Measurements from ENCODE around the gene GKN2. TPM values are rescaled to one million over a fixed set of nuclear protein-coding genes. Genes with fewer than 3 reads are reported as not detected.

GKN2 gene
- total RNA-seq, 4 donors from 2014 or later, result not detected

DNA sequence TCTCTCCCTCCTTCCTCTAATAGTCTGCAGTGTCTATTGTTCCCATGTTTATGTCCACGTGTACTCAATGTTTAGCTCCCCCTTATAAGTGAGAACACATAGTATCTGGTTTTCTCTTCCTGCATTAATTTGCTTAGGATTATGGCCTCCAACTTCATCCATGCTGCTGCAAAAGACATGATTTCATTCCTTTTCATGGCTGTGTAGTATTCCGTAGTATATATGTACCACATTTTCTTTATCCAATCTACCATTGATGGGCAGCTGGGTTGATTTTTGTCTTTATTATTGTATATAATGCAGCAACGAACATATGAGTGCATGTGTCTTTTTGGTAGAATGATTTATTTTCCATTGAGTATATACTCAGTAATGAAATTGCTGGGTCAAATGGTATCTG, 13.8 kb downstream of the GKN2 start:
- Histone ChIP-seq H3K27me3 (no peaks in the 10 kb centered on the region), H3K27ac (no peak overlapping the region), H3K9me3 (no peaks in the 10 kb centered on the region), H3K36me3 (no peaks in the 10 kb centered on the region), H3K4me1 (peaks cover 6 to 45% (median 28%) of the 10 kb centered on the region in 3 donors), H3K4me3 (no peak overlapping the region)
- WGBS, 2 donors, result 83 to 92% methylated on average over 3 of the region's 3 CpGs
- no peak for TF ChIP-seq POLR2A (IDR thresholded peaks at IDR 0.05)
- TF ChIP-seq, protein P1, sequence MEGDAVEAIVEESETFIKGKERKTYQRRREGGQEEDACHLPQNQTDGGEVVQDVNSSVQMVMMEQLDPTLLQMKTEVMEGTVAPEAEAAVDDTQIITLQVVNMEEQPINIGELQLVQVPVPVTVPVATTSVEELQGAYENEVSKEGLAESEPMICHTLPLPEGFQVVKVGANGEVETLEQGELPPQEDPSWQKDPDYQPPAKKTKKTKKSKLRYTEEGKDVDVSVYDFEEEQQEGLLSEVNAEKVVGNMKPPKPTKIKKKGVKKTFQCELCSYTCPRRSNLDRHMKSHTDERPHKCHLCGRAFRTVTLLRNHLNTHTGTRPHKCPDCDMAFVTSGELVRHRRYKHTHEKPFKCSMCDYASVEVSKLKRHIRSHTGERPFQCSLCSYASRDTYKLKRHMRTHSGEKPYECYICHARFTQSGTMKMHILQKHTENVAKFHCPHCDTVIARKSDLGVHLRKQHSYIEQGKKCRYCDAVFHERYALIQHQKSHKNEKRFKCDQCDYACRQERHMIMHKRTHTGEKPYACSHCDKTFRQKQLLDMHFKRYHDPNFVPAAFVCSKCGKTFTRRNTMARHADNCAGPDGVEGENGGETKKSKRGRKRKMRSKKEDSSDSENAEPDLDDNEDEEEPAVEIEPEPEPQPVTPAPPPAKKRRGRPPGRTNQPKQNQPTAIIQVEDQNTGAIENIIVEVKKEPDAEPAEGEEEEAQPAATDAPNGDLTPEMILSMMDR (IDR thresholded peaks at IDR 0.05), result no peak
- DNase-seq, result no peak
- intact Hi-C loops (cut with DNase I), result no loop called here

DNA sequence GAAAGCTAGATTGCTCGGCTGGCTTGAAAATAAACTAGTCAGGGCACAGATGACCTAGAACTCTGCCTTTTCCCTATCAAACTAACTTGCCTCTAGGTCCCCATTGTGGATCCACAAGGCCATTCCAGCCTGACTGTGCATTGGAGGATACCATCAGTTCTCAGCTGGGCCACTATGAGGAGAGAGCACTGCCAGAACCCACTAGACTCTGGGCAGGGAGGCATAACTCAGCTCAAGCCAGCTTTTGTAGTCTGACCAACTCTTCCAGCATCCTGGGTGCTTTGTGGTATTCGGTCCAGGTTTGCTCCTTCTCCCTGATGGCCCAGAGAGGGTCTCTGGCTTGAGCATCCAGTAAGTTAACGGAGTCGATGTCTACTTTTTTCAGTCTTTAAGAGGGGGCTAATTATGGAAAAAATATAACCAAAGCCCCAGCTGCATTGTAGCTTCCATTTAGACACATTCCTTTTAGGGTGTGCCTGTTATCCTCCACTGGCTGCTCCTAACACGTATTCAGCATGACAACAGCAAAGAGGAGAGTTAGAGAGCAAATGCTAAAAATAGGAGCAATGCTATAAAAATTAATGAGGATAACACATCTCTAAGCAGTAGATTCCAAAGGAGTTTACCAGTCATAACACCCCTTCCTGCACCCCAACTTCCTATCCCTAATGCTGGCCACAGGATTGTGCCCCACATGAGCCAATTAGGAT, 15.2 kb downstream of the GKN2 start:
- peak overlapping the region in 1 of 4 donors; percentile 42 for H3K27ac ChIP-seq
- no peak for DNase-seq
- H3K4me3 ChIP-seq, result no peak overlapping the region
- H3K4me1 ChIP-seq, result peaks cover 6 to 39% (median 28%) of the 10 kb centered on the region in 3 donors
- intact Hi-C loops (cut with DNase I), result no loop called here
- H3K27me3 ChIP-seq, result no peaks in the 10 kb centered on the region
- H3K36me3 ChIP-seq, result no peaks in the 10 kb centered on the region
- no peaks in the 10 kb centered on the region for H3K9me3 ChIP-seq
- 37 to 65% methylated on average over 2 to 5 of the region's 5 CpGs for WGBS, 2 donors
- TF ChIP-seq POLR2A (IDR thresholded peaks at IDR 0.05), result no peak
- TF ChIP-seq, protein P1 (IDR thresholded peaks at IDR 0.05), result no peak

GRCh38 chr2:68936889-68937288, 15.8 kb downstream of the GKN2 start:
- Histone ChIP-seq H3K4me3 (no peak overlapping the region), H3K27me3 (no peaks in the 10 kb centered on the region), H3K4me1 (peaks cover 6 to 39% (median 28%) of the 10 kb centered on the region in 3 donors), H3K27ac (peak overlapping the region in 1 of 4 donors; percentile 42), H3K36me3 (no peaks in the 10 kb centered on the region), H3K9me3 (no peaks in the 10 kb centered on the region)
- WGBS, 2 donors, result 23 to 45% methylated on average over 1 of the region's 1 CpG
- intact Hi-C loops (cut with DNase I), result no loop called here
- no peak for TF ChIP-seq POLR2A (IDR thresholded peaks at IDR 0.05)
- TF ChIP-seq, protein P1 (IDR thresholded peaks at IDR 0.05), result no peak
- DNase-seq, result no peak

DNA sequence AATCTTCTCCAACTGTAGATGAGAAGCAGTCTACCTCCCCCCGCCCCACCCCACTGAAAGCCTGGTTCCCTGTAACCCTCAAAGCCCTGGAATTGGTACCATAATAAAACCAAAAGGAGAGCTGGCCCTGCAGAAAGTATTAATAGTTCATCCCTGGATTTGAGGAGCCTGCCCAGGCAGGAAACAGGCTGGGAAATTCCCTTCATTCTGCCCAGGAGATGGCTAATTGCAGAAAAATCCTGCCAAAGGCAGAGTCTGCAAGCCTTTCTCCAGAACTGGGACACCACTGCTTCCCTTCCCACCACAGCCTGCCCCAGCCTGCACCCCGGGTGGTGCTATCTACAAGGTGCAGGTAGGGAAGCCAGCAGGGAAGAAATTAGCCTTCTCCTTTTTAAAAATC, 16.3 kb downstream of the GKN2 start:
- Histone ChIP-seq H3K27ac (peak overlapping the region in 1 of 4 donors; percentile 42), H3K36me3 (no peaks in the 10 kb centered on the region), H3K4me3 (no peak overlapping the region), H3K4me1 (peaks cover 6 to 39% (median 28%) of the 10 kb centered on the region in 3 donors), H3K9me3 (no peaks in the 10 kb centered on the region), H3K27me3 (no peaks in the 10 kb centered on the region)
- 17 to 33% methylated on average over 1 of the region's 2 CpGs for WGBS, 2 donors
- TF ChIP-seq, protein P1 (IDR thresholded peaks at IDR 0.05), result no peak
- intact Hi-C loops (cut with DNase I), result no loop called here
- no peak for DNase-seq

DNA sequence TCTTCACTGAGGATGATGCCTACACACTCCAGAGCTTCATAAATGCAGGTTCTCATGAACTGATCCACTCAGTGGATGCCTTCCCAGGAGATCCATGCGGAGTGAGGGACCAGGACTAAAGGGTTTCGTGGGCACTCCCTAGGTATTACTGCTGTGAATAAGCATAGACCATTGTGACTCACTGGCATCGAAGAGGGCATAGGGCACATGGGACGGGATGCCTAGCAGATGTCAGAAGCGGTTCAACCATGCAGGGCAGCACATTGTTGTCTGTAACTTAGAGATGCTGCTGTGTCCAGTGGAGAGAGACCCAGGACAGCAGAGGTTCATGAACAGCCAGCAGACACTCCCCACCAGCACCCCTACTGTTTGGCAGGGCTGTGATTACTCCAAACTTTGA, 17.2 kb downstream of the GKN2 start:
- no peaks in the 10 kb centered on the region for H3K27me3 ChIP-seq
- no peak for DNase-seq
- H3K4me1 ChIP-seq, result peaks cover 6 to 39% (median 28%) of the 10 kb centered on the region in 3 donors
- H3K4me3 ChIP-seq, result no peak overlapping the region
- H3K9me3 ChIP-seq, result no peaks in the 10 kb centered on the region
- 81 to 85% methylated on average over 4 of the region's 5 CpGs for whole genome bisulfite sequencing, 2 donors
- intact Hi-C loops (cut with DNase I), result no loop called here
- H3K36me3 ChIP-seq, result no peaks in the 10 kb centered on the region
- H3K27ac ChIP-seq, result no peak overlapping the region
- TF ChIP-seq POLR2A (IDR thresholded peaks at IDR 0.05), result no peak
- TF ChIP-seq, protein P1 (IDR thresholded peaks at IDR 0.05), result no peak

Data from esophagus squamous epithelium (tissue), 5 donors.